ENCODE results near the gene TBC1D5. TPM values are rescaled to one million over a fixed set of nuclear protein-coding genes. Genes with fewer than 3 reads are reported as not detected.
A peak's percentile ranks its signal among the peaks of the same experiment; 100 is the strongest.
"Not testable (repeated sequence)": the region's sequence is repeated elsewhere in the genome, so short reads cannot be mapped to it uniquely, and the experiment has no call there.

Gene TBC1D5
- total RNA-seq, 1 donor from 2014 or later: 75.8 TPM

- peak; percentile 69 to 70 for DNase-seq (ENCODE audit: low read depth in 2 of 2)
These were observed 97.2 kb downstream of the TBC1D5 start for GRCh38 chr3:17645074-17645698.

GRCh38 chr3:17643691-17644090 lies 98.7 kb downstream of the TBC1D5 start:
- DNase-seq (ENCODE audit: low read depth in 2 of 2): no peak

- no peak for DNase-seq (ENCODE audit: low read depth in 2 of 2)
These were observed 100.0 kb downstream of the TBC1D5 start for GRCh38 chr3:17642474-17642873.

GRCh38 chr3:17640466-17640865 lies 102.0 kb downstream of the TBC1D5 start:
- peak in 1 of 2 donors; percentile 51 for DNase-seq (ENCODE audit: low read depth in 2 of 2)

GRCh38 chr3:17639765-17640164 lies 102.7 kb downstream of the TBC1D5 start:
- DNase-seq (ENCODE audit: low read depth in 2 of 2): peak; percentile 39 to 59

- DNase-seq (ENCODE audit: low read depth in 2 of 2): peak; percentile 34 to 66
These were observed 103.2 kb downstream of the TBC1D5 start for GRCh38 chr3:17639257-17639656.

- no peak for DNase-seq (ENCODE audit: low read depth in 2 of 2)
These were observed 104.1 kb downstream of the TBC1D5 start for GRCh38 chr3:17638356-17638755.

- DNase-seq (ENCODE audit: low read depth in 2 of 2): peak in 1 of 2 donors; percentile 65
These were observed 106.8 kb downstream of the TBC1D5 start for GRCh38 chr3:17635675-17636074.

- DNase-seq (ENCODE audit: low read depth in 2 of 2): no peak
These were observed 107.5 kb downstream of the TBC1D5 start for GRCh38 chr3:17634964-17635363.

GRCh38 chr3:17634201-17634600 lies 108.2 kb downstream of the TBC1D5 start:
- DNase-seq (ENCODE audit: low read depth in 2 of 2): no peak

GRCh38 chr3:17632401-17633100 lies 109.9 kb downstream of the TBC1D5 start:
- DNase-seq (ENCODE audit: low read depth in 2 of 2): peak in 1 of 2 donors; percentile 70

- no peak for DNase-seq (ENCODE audit: low read depth in 2 of 2)
These were observed 110.8 kb downstream of the TBC1D5 start for GRCh38 chr3:17631609-17632008.

GRCh38 chr3:17629400-17629799 lies 113.0 kb downstream of the TBC1D5 start:
- DNase-seq (ENCODE audit: low read depth in 2 of 2): no peak

- no peak for DNase-seq (ENCODE audit: low read depth in 2 of 2)
These were observed 116.0 kb downstream of the TBC1D5 start for GRCh38 chr3:17626395-17626794.

GRCh38 chr3:17625133-17625532 lies 117.3 kb downstream of the TBC1D5 start:
- no peak for DNase-seq (ENCODE audit: low read depth in 2 of 2)

GRCh38 chr3:17623464-17623863 lies 119.0 kb downstream of the TBC1D5 start:
- DNase-seq (ENCODE audit: low read depth in 2 of 2): no peak

GRCh38 chr3:17619968-17620367 lies 122.5 kb downstream of the TBC1D5 start:
- no peak for DNase-seq (ENCODE audit: low read depth in 2 of 2)

GRCh38 chr3:17613017-17613416 lies 129.4 kb downstream of the TBC1D5 start:
- not testable (repeated sequence) for DNase-seq (ENCODE audit: low read depth in 2 of 2)

GRCh38 chr3:17607905-17608304 lies 134.5 kb downstream of the TBC1D5 start:
- no peak for DNase-seq (ENCODE audit: low read depth in 2 of 2)

- no peak for DNase-seq (ENCODE audit: low read depth in 2 of 2)
These were observed 136.5 kb downstream of the TBC1D5 start for GRCh38 chr3:17605934-17606333.

- DNase-seq (ENCODE audit: low read depth in 2 of 2): peak; percentile 3 to 80
These were observed 137.4 kb downstream of the TBC1D5 start for GRCh38 chr3:17605032-17605431.

- peak in 1 of 2 donors; percentile 22 for DNase-seq (ENCODE audit: low read depth in 2 of 2)
These were observed 140.3 kb downstream of the TBC1D5 start for GRCh38 chr3:17602126-17602525.

GRCh38 chr3:17592956-17593355 lies 149.5 kb downstream of the TBC1D5 start:
- DNase-seq (ENCODE audit: low read depth in 2 of 2): no peak
